Measurements from ENCODE around the gene TRHDE.

- no peak for TF ChIP-seq POU6F1 (CRISPR knock-in tag; IDR thresholded peaks at IDR 0.05; ENCODE audit: borderline replicate concordance, low read depth)
- no peak for TF ChIP-seq SNAI2 (CRISPR knock-in tag; IDR thresholded peaks at IDR 0.05)
- TF ChIP-seq ARNTL (CRISPR knock-in tag; IDR thresholded peaks at IDR 0.05; ENCODE audit: borderline replicate concordance, low read depth): no peak
- no peak for TF ChIP-seq GLIS3 (CRISPR knock-in tag; IDR thresholded peaks at IDR 0.05)
- no peak for TF ChIP-seq TOX (CRISPR knock-in tag; IDR thresholded peaks at IDR 0.05; ENCODE audit: borderline replicate concordance)
- TF ChIP-seq TCF4 (CRISPR knock-in tag; IDR thresholded peaks at IDR 0.05; ENCODE audit: borderline replicate concordance): no peak
- TF ChIP-seq PATZ1 (CRISPR knock-in tag; IDR thresholded peaks at IDR 0.05; ENCODE audit: borderline replicate concordance): no peak
- no peak for TF ChIP-seq ZNF70 (CRISPR knock-in tag; IDR thresholded peaks at IDR 0.05)
- no peak for TF ChIP-seq ZNF8 (CRISPR knock-in tag; IDR thresholded peaks at IDR 0.05)
- TF ChIP-seq ZFP30 (CRISPR knock-in tag; IDR thresholded peaks at IDR 0.05): no peak
- no peak for TF ChIP-seq RARB (CRISPR knock-in tag; IDR thresholded peaks at IDR 0.05)
- TF ChIP-seq ZC3H10 (CRISPR knock-in tag; IDR thresholded peaks at IDR 0.05): no peak
- TF ChIP-seq ZNF565 (CRISPR knock-in tag; conservative IDR thresholded peaks at IDR 0.05; ENCODE audit: low read depth): no peak
Observed at GRCh38 chr12:72679147-72679757, 407.1 kb downstream of the TRHDE start.
